HUES6 (cell line): ENCODE data around the gene TTLL11.
A peak's percentile ranks its signal among the peaks of the same experiment; 100 is the strongest.

Source experiments
- H3K27ac ChIP-seq: 2 replicates; pipeline ENCODE4 v1.7.0; 2013; ENCODE audit warnings: low read depth, mild to moderate bottlenecking, low read length, inconsistent platforms
- H3K27me3 ChIP-seq: 2 replicates; pipeline ENCODE4 v1.6.1; 2013; ENCODE audit warnings: low read length; ENCODE audit not compliant: control insufficient read depth, insufficient read depth
- H3K36me3 ChIP-seq: 2 replicates; pipeline ENCODE4 v1.6.1; 2013; ENCODE audit warnings: low read length; ENCODE audit not compliant: control insufficient read depth, insufficient read depth
- H3K4me1 ChIP-seq: 2 replicates; pipeline ENCODE4 v1.6.1; 2013; ENCODE audit warnings: low read length; ENCODE audit not compliant: control insufficient read depth, insufficient read depth
- H3K4me3 ChIP-seq: 2 replicates; pipeline ENCODE4 v1.5.1; 2013; ENCODE audit warnings: low read depth, low read length
- H3K9ac ChIP-seq: one replicate; pipeline ENCODE4 v1.6.1; 2013; ENCODE audit warnings: mild to moderate bottlenecking, low read length
- H3K9me3 ChIP-seq: 2 replicates; pipeline ENCODE4 v1.6.1; 2013; ENCODE audit warnings: low read depth, low read length; ENCODE audit not compliant: control insufficient read depth, insufficient read depth

TTLL11 gene

GRCh38 chr9:121788686-121789366 lies 304.3 kb downstream of the TTLL11 start:
- H3K9me3 ChIP-seq: no peaks in the 10 kb centered on the region; the same call in 1 of the 2 replicates
- H3K27me3 ChIP-seq: no peaks in the 10 kb centered on the region
- peak overlapping the region; percentile 54; the same call in 1 of the 2 replicates for H3K27ac ChIP-seq
- H3K36me3 ChIP-seq: peaks cover 2% of the 10 kb centered on the region; the same call in 1 of the 2 replicates
- peak overlapping the region; percentile 2; the same call in 1 of the 2 replicates for H3K4me3 ChIP-seq
- H3K9ac ChIP-seq: peak overlapping the region; percentile 79
- peaks cover 46% of the 10 kb centered on the region for H3K4me1 ChIP-seq

GRCh38 chr9:121786998-121787422 lies 306.1 kb downstream of the TTLL11 start:
- peak overlapping the region; percentile 23; the same call in 1 of the 2 replicates for H3K27ac ChIP-seq
- no peaks in the 10 kb centered on the region for H3K27me3 ChIP-seq

GRCh38 chr9:121786543-121786948 lies 306.6 kb downstream of the TTLL11 start:
- H3K9ac ChIP-seq: peak overlapping the region; percentile 28
- H3K4me1 ChIP-seq: peaks cover 55% of the 10 kb centered on the region
- H3K27ac ChIP-seq: peak overlapping the region; percentile 23; the same call in 1 of the 2 replicates
- peaks cover 11% of the 10 kb centered on the region for H3K36me3 ChIP-seq
- H3K4me3 ChIP-seq: no peak overlapping the region
- no peaks in the 10 kb centered on the region for H3K27me3 ChIP-seq
- no peaks in the 10 kb centered on the region; the same call in 1 of the 2 replicates for H3K9me3 ChIP-seq

More at GRCh38 chr9:121786998-121787422, 306.1 kb downstream of the TTLL11 start:
- no peak overlapping the region for H3K4me3 ChIP-seq
- peaks cover 6% of the 10 kb centered on the region for H3K36me3 ChIP-seq
- peaks cover 55% of the 10 kb centered on the region for H3K4me1 ChIP-seq
- no peak overlapping the region for H3K9ac ChIP-seq
- no peaks in the 10 kb centered on the region; the same call in 1 of the 2 replicates for H3K9me3 ChIP-seq

GRCh38 chr9:121785673-121786542 lies 307.2 kb downstream of the TTLL11 start:
- Histone ChIP-seq H3K4me3 (no peak overlapping the region), H3K36me3 (peaks cover 17% of the 10 kb centered on the region), H3K27ac (no peak overlapping the region), H3K27me3 (no peaks in the 10 kb centered on the region), H3K9ac (peak overlapping the region; percentile 28), H3K9me3 (no peaks in the 10 kb centered on the region; the same call in 1 of the 2 replicates), H3K4me1 (peaks cover 55% of the 10 kb centered on the region)

GRCh38 chr9:121784731-121785411 lies 308.2 kb downstream of the TTLL11 start:
- Histone ChIP-seq H3K9ac (no peak overlapping the region), H3K36me3 (peaks cover 23% of the 10 kb centered on the region), H3K4me3 (no peak overlapping the region), H3K27me3 (no peaks in the 10 kb centered on the region), H3K9me3 (no peaks in the 10 kb centered on the region), H3K4me1 (peaks cover 59% of the 10 kb centered on the region), H3K27ac (peak overlapping the region; percentile 67; the same call in 1 of the 2 replicates)

- Histone ChIP-seq H3K27ac (peak overlapping the region; percentile 67), H3K4me1 (peaks cover 58% of the 10 kb centered on the region), H3K27me3 (no peaks in the 10 kb centered on the region), H3K36me3 (peaks cover 23% of the 10 kb centered on the region), H3K9ac (peak overlapping the region; percentile 47), H3K9me3 (no peaks in the 10 kb centered on the region), H3K4me3 (no peak overlapping the region)
These were observed 309.3 kb downstream of the TTLL11 start for GRCh38 chr9:121783521-121784507.

- H3K9ac ChIP-seq: no peak overlapping the region
- no peaks in the 10 kb centered on the region for H3K9me3 ChIP-seq
- no peak overlapping the region for H3K4me3 ChIP-seq
- peak overlapping the region; percentile 67; the same call in 1 of the 2 replicates for H3K27ac ChIP-seq
- no peaks in the 10 kb centered on the region for H3K27me3 ChIP-seq
- H3K4me1 ChIP-seq: peaks cover 52% of the 10 kb centered on the region
- H3K36me3 ChIP-seq: peaks cover 23% of the 10 kb centered on the region
These were observed 310.0 kb downstream of the TTLL11 start for GRCh38 chr9:121783111-121783510.

GRCh38 chr9:121782514-121783110 lies 310.5 kb downstream of the TTLL11 start:
- Histone ChIP-seq H3K27ac (no peak overlapping the region), H3K27me3 (no peaks in the 10 kb centered on the region), H3K36me3 (peaks cover 25% of the 10 kb centered on the region), H3K9me3 (no peaks in the 10 kb centered on the region), H3K4me1 (peaks cover 47% of the 10 kb centered on the region), H3K4me3 (no peak overlapping the region), H3K9ac (no peak overlapping the region)

- Histone ChIP-seq H3K27ac (no peak overlapping the region), H3K4me1 (peaks cover 41% of the 10 kb centered on the region), H3K27me3 (no peaks in the 10 kb centered on the region), H3K4me3 (no peak overlapping the region), H3K9me3 (no peaks in the 10 kb centered on the region), H3K36me3 (peaks cover 32% of the 10 kb centered on the region), H3K9ac (no peak overlapping the region)
These were observed 311.2 kb downstream of the TTLL11 start for GRCh38 chr9:121781701-121782464.
